HEK293 (cell line): ENCODE results near the gene DNMT3B.

Experiments
- HOXA7 ChIP-seq: sonication (generic); formaldehyde crosslinking; IDR thresholded peaks from 2 replicates; pipeline ENCODE4 v1.8.1; 2022; ENCODE audit warnings: missing genetic modification reagents, borderline replicate concordance
- SETDB1 ChIP-seq: IDR thresholded peaks from one replicate; pipeline ENCODE4 v1.6.1; 2017; ENCODE audit warnings: mild to moderate bottlenecking, low read length, moderate library complexity, mixed read lengths; ENCODE audit not compliant: insufficient read length
- ZBTB8A ChIP-seq: fragments of 450-650 bp; formaldehyde crosslinking; IDR thresholded peaks from 2 replicates; pipeline ENCODE4 v1.5.1; 2016; ENCODE audit warnings: missing biosample characterization, missing genetic modification characterization
- ZNF121 ChIP-seq: fragments of 450-650 bp; formaldehyde crosslinking; IDR thresholded peaks from 2 replicates; pipeline ENCODE4 v1.5.1; 2016; ENCODE audit warnings: missing biosample characterization, missing genetic modification characterization
- ZNF302 ChIP-seq: fragments of 450-650 bp; formaldehyde crosslinking; IDR thresholded peaks from 2 replicates; pipeline ENCODE4 v1.5.1; 2016; ENCODE audit warnings: missing biosample characterization, missing genetic modification characterization, low read depth
- TF ChIP-seq, protein P1 (sequence below): fragments of 450-650 bp; formaldehyde crosslinking; IDR thresholded peaks from 2 replicates; pipeline ENCODE4 v1.5.1; 2016; ENCODE audit warnings: missing biosample characterization, missing genetic modification characterization

DNA sequence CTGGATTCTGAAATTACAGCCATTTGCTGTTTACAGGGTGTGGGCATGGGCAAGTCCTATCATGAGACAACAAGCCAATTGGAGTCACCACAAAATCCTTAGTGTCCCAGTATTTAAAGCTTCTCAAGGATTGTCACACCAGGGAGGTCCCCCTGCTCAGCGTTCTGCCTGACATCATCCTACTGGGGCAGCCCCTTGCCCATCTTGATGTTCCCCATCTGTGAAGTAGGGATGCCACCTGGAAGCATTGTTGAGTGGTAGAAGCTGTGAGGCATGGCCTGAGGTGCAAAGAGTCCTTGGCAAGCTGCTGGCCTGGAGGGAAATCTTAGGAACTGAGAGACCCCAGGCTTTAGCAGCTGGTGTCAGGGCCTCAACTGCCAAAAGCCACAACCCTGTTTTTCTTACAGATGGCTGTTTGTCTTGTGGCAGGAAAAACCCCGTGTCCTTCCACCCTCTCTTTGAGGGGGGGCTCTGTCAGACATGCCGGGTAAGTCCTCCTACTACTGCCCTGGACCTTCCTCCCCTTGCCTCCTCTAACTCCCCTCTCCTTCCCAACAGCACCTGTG, 34.3 kb downstream of the DNMT3B start:
- TF ChIP-seq, protein P1, sequence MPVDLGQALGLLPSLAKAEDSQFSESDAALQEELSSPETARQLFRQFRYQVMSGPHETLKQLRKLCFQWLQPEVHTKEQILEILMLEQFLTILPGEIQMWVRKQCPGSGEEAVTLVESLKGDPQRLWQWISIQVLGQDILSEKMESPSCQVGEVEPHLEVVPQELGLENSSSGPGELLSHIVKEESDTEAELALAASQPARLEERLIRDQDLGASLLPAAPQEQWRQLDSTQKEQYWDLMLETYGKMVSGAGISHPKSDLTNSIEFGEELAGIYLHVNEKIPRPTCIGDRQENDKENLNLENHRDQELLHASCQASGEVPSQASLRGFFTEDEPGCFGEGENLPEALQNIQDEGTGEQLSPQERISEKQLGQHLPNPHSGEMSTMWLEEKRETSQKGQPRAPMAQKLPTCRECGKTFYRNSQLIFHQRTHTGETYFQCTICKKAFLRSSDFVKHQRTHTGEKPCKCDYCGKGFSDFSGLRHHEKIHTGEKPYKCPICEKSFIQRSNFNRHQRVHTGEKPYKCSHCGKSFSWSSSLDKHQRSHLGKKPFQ: no peak
- no peak for TF ChIP-seq ZBTB8A (tag by site-specific recombination)
- no peak for TF ChIP-seq SETDB1
- no peak for TF ChIP-seq ZNF302
- no peak for TF ChIP-seq ZNF121 (tag by site-specific recombination)
- TF ChIP-seq HOXA7: no peak
